HEK293 (cell line): ENCODE results near the gene CAMKMT.

Experiments used
- CTCF ChIP-seq: fragments of 450-650 bp; formaldehyde crosslinking; IDR thresholded peaks from 2 replicates; pipeline ENCODE4 v1.5.1; 2016; ENCODE audit warnings: missing biosample characterization, missing genetic modification characterization
- ZNF169 ChIP-seq: fragments of 450-650 bp; formaldehyde crosslinking; IDR thresholded peaks from 2 replicates; pipeline ENCODE4 v1.5.1; 2016; ENCODE audit warnings: missing biosample characterization, missing genetic modification characterization
- ZNF776 ChIP-seq: fragments of 450-650 bp; formaldehyde crosslinking; IDR thresholded peaks from 2 replicates; pipeline ENCODE4 v1.5.0; 2017; ENCODE audit warnings: missing biosample characterization, missing genetic modification characterization, borderline replicate concordance

GRCh38 chr2:44354761-44355160 is 7.0 kb upstream of the CAMKMT start:
- TF ChIP-seq ZNF169, result no peak
- TF ChIP-seq CTCF (tag by site-specific recombination), result no peak
- TF ChIP-seq ZNF776 (tag by site-specific recombination), result no peak
